SW 1271 (cell line): ENCODE measurements around the gene CCDC74A.
A peak's percentile ranks its signal among the peaks of the same experiment; 100 is the strongest.
"Not testable (repeated sequence)": the region's sequence is repeated elsewhere in the genome, so short reads cannot be mapped to it uniquely, and the experiment has no call there.

Experiments
- DNase-seq, 2 experiments: peaks; one replicate each; lab custom pipeline; 2025; lab: John Stamatoyannopoulos, UW

Gene CCDC74A

DNA sequence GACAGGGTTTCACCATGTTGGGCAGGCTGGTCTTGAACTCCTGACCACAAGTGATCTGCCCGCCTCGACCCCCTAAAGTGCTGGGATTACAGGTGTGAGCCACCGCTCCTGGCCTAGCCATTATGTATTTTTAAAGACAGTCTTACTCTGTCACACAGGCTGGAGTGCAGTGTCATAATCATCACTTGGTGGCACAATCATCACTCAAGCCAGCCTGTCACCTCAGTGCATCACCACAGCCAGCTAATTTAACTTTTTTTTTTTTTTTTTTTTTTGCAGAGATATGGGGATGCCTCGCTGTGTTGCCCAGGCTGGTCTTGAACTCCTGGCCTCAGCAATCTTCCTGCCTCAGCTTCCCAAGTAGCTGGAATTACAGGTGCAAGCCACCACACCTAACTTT lies 24.1 kb upstream of the CCDC74A start:
- DNase-seq: not testable (repeated sequence)

DNA sequence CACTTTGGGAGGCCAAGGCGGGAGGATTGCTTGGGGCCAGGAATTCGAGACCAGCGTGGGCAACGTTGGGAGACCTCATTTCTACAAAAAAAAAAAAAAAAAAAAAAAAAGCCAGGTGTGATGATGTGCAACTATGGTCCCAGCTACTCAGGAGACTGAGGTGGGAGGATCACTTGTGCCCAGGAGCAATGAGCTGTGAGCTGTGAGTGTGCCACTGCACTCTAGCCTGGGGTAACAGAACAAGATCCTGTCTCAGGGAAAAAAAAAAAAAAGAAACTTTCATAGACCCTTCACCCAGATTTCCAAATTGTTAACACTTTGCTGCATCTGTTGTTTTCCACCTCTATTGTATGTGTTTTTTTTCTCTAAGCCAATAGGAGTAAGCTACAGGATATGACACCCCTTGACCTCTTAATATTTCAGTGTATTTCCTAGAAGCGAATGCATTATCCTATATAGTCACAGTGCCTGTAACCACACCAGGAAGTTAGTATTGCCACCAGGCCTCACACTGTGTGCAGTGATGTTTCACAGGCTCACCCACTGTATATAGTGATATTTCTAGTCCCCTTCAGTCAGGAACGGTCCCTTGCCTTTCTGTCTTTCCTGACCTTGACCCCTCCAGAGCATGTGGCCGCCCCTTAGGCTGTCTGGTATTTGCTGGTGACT lies 23.5 kb upstream of the CCDC74A start:
- DNase-seq: peak in 1 of 2 experiments; percentile 6

GRCh38 chr2:131509615-131510014 lies 18.1 kb upstream of the CCDC74A start:
- DNase-seq: no peak

GRCh38 chr2:131511291-131511968 lies 16.3 kb upstream of the CCDC74A start:
- DNase-seq: not testable (repeated sequence)

DNA sequence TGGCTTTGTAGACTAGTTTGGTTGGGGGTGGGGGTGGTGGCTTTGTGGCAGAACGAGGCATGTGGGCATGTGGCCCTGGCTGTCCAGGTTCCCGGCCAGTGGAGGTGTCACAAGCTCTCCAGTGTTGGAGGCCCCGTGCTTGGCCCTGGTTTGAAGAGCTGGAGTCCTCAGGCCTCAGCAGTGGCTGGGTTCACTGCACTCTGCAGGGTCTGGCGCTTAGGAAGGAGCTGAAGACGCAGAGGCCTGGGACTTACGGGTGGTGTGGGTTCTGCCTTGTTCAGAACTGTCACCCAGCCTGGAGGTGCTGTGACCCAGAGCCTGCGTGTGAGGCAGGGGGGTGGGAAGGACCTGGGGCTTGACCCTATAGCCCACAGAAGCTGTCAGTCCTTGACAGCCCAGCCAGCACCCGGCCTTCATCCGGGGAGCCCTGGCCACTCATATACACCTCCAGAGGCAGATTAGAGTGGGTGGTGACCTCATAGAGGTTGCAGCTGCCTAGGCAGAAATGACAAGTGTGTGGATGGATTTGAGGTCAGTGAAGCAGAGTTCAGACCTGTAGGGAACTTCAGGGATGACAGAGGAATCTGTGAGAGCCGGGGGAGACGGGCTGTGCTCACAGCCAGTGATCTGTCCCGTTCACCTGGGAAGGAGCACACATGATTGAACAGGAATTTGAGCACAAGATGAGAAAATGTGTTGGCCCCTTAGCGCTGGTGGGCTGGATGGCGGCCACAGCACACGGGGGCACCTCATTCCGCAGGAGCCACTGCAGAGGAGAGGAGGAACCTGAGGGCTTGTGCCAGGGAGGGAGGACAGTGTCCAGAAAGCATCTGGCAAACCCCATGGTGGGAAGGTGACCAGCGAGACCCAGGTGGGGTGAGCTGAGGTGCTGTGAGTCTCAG lies 15.5 kb upstream of the CCDC74A start:
- not testable (repeated sequence) for DNase-seq

- not testable (repeated sequence) for DNase-seq
These were observed 13.1 kb upstream of the CCDC74A start for GRCh38 chr2:131514408-131515166.

GRCh38 chr2:131515235-131515634 lies 12.5 kb upstream of the CCDC74A start:
- DNase-seq: not testable (repeated sequence)

GRCh38 chr2:131516011-131516410 lies 11.7 kb upstream of the CCDC74A start:
- no peak for DNase-seq

GRCh38 chr2:131516621-131517020 lies 11.1 kb upstream of the CCDC74A start:
- not testable (repeated sequence) for DNase-seq

GRCh38 chr2:131517106-131517831 lies 10.4 kb upstream of the CCDC74A start:
- DNase-seq: no peak

- DNase-seq: not testable (repeated sequence)
These were observed 9.8 kb upstream of the CCDC74A start for GRCh38 chr2:131517856-131518255.

DNA sequence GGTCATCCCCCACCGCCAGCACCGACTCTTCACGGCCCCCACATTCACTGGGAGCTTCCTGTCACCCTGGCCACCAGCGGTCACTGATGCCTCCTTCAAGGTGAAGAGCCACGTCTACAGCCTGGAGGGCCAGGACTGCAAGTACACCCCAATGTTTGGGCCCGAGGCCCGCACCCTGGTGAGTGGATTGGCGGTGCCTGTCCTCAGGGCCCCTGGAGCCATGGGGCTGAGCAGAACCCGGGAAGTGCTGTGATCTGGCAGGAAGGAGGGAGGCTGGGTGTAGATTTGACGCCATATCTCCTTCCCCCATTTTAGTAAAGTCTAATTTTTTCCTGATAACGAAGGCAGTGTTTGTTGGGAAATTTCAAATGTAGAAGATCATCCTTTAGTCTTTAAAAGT lies 9.2 kb upstream of the CCDC74A start:
- not testable (repeated sequence) for DNase-seq

DNA sequence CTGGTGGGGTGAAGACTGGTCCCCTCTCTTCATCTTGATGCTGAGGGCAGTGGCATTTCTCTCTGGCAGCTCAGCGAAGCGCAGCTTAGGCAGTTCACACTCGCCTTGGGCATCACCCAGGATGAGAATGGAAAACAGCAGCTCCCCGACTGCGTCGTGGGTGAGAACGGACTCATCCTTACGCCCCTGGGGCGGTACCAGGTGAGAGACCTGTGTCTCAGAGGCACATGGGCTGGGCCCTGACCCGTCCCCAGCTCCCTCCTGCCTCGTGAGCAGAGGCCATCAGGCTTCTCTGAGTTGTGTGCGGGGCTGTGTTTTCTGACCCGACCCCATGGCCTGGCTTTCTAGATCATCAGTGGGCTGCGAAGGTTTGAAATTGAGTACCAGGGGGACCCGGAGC lies 8.2 kb upstream of the CCDC74A start:
- no peak for DNase-seq

DNA sequence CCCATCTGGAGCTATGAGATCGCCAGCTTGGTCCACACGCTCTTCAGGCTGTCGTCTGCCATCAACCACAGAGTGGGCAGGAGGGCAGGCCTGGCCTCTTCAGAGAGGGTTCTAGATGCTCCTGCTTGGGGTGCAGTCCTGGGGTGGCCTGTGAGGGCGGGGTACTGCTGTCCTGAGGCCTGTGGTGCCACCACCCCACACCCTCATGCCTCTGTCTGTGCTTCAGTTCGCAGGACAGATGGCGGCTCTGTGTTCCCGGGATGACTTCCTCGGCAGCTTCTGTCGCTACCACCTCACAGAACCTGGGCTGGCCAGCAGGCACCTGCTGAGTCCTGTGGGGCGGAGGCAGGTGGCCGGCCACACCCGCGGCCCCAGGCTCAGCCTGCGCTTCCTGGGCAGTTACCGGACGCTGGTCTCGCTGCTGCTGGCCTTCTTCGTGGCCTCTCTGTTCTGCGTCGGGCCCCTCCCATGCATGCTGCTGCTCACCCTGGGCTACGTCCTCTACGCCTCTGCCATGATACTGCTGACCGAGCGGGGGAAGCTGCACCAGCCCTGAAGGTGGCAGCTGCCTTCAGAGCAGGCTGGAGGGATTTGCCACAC lies 7.7 kb upstream of the CCDC74A start:
- not testable (repeated sequence) for DNase-seq

- DNase-seq: no peak
These were observed 7.2 kb upstream of the CCDC74A start for GRCh38 chr2:131520526-131520925.

GRCh38 chr2:131521524-131521923 lies 6.2 kb upstream of the CCDC74A start:
- DNase-seq: not testable (repeated sequence)

- DNase-seq: no peak
These were observed 5.5 kb upstream of the CCDC74A start for GRCh38 chr2:131521961-131522781.

- DNase-seq: not testable (repeated sequence)
These were observed 2.4 kb upstream of the CCDC74A start for GRCh38 chr2:131525256-131525655.

DNA sequence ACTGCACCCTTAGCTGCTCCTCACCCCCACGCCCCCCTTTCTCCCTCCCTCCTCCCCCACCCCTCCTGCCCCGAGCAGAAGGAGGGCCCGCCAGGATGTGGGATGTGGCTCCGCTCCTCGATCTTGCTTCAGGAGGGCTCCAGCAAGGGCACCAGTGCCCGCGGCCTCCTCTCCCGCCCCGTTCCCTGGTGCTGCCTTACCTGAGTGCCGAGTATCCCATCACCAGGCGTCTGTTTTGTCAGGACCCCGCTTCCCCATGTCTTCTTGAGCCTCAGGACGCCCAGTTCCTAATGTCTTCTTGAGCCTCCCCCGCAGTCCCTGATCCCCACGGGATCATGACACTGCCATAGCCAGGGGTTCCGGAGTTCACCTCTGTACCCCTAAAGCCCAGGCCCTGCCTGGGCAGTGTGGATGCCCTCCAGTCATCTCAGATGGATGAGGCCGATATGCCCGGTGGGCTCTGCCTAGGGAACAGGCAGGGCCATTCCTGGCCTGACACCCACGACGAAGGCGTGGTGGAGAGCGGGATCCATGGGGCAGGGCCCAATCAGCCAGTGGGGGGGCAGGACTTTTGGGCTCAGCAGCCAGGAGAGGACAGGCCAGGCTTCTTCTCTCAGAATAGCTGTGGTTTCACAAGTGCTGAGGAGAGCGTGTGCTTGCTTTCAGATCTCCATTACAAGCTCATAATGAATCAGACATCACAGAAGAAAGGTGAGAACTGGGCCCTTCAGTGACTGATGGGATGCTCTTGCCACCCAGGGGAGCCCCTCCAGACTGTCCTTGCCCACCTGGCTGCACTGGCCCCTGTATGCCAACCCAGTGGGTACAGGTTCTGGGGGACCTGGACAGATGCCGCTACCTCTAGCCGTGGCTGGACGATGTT lies 1.5 kb downstream of the CCDC74A start:
- not testable (repeated sequence) for DNase-seq
